ENCODE data around the gene PRR5. TPM values are rescaled to one million over a fixed set of nuclear protein-coding genes. Genes with fewer than 3 reads are reported as not detected.
"Not testable (repeated sequence)": the region's sequence is repeated elsewhere in the genome, so short reads cannot be mapped to it uniquely, and the experiment has no call there.

Gene PRR5
- total RNA-seq, 3 donors from 2014 or later, result 23.7 to 39.5 (median 29.5) TPM

GRCh38 chr22:44676441-44677352, 25.3 kb upstream of the PRR5 start:
- Histone ChIP-seq H3K36me3 (no peaks in the 10 kb centered on the region), H3K4me1 (no peaks in the 10 kb centered on the region), H3K9me3 (no peaks in the 10 kb centered on the region), H3K4me3 (no peak overlapping the region), H3K27ac (no peak overlapping the region), H3K27me3 (no peaks in the 10 kb centered on the region)
- DNase-seq (ENCODE audit: low spot score in 2 of 2), result no peak
- intact Hi-C loops (cut with DNase I; ENCODE audit: low total_unique reads), result no loop called here
- TF ChIP-seq POLR2AphosphoS5 (IDR thresholded peaks at IDR 0.05) (no peak), POLR2A (IDR thresholded peaks at IDR 0.05) (no peak), CTCF (IDR thresholded peaks at IDR 0.05) (no peak)

- Histone ChIP-seq H3K4me1 (no peaks in the 10 kb centered on the region), H3K36me3 (no peaks in the 10 kb centered on the region), H3K4me3 (no peak overlapping the region), H3K27ac (no peak overlapping the region), H3K27me3 (no peaks in the 10 kb centered on the region), H3K9me3 (no peaks in the 10 kb centered on the region)
- intact Hi-C loops (cut with DNase I; ENCODE audit: low total_unique reads), result no loop called here
- DNase-seq (ENCODE audit: low spot score in 2 of 2), result no peak
- TF ChIP-seq CTCF (IDR thresholded peaks at IDR 0.05), result no peak
- TF ChIP-seq POLR2A (IDR thresholded peaks at IDR 0.05), result no peak
- no peak for TF ChIP-seq POLR2AphosphoS5 (IDR thresholded peaks at IDR 0.05)
Measured at GRCh38 chr22:44677353-44677840, 24.6 kb upstream of the PRR5 start.

- intact Hi-C loops (cut with DNase I; ENCODE audit: low total_unique reads), result no loop called here
- no peak for DNase-seq (ENCODE audit: low spot score in 2 of 2)
- H3K27me3 ChIP-seq, result no peaks in the 10 kb centered on the region
- TF ChIP-seq CTCF (IDR thresholded peaks at IDR 0.05), result no peak
- TF ChIP-seq POLR2A (IDR thresholded peaks at IDR 0.05), result no peak
- no peak for TF ChIP-seq POLR2AphosphoS5 (IDR thresholded peaks at IDR 0.05)
- H3K36me3 ChIP-seq, result no peaks in the 10 kb centered on the region
- no peaks in the 10 kb centered on the region for H3K4me1 ChIP-seq
- H3K4me3 ChIP-seq, result no peak overlapping the region
- H3K27ac ChIP-seq, result no peak overlapping the region
- H3K9me3 ChIP-seq, result no peaks in the 10 kb centered on the region
Measured at GRCh38 chr22:44677871-44678555, 24.0 kb upstream of the PRR5 start.

- no peak for TF ChIP-seq POLR2A (IDR thresholded peaks at IDR 0.05)
- no peak for TF ChIP-seq CTCF (IDR thresholded peaks at IDR 0.05)
- no peak for TF ChIP-seq POLR2AphosphoS5 (IDR thresholded peaks at IDR 0.05)
- no peaks in the 10 kb centered on the region for H3K9me3 ChIP-seq
- H3K4me3 ChIP-seq, result no peak overlapping the region
- no peaks in the 10 kb centered on the region for H3K4me1 ChIP-seq
- no peak for DNase-seq (ENCODE audit: low spot score in 2 of 2)
- no peak overlapping the region for H3K27ac ChIP-seq
- intact Hi-C loops (cut with DNase I; ENCODE audit: low total_unique reads), result no loop called here
- H3K36me3 ChIP-seq, result no peaks in the 10 kb centered on the region
- no peaks in the 10 kb centered on the region for H3K27me3 ChIP-seq
Measured at GRCh38 chr22:44678556-44679305, 23.3 kb upstream of the PRR5 start.

GRCh38 chr22:44679306-44679647, 22.7 kb upstream of the PRR5 start:
- H3K27me3 ChIP-seq; H3K4me1 ChIP-seq; intact Hi-C loops (cut with DNase I; ENCODE audit: low total_unique reads); DNase-seq (ENCODE audit: low spot score in 2 of 2); H3K9me3 ChIP-seq; H3K36me3 ChIP-seq; H3K4me3 ChIP-seq; H3K27ac ChIP-seq: not testable (repeated sequence)
